Hippocampal formation (tissue), 2 donors: ENCODE measurements around the gene CYBA.

ENCODE experiments used
- DNase-seq, 2 donors: peaks; one replicate each; lab custom pipeline; 2025; lab: John Stamatoyannopoulos, UW

CYBA gene

DNA sequence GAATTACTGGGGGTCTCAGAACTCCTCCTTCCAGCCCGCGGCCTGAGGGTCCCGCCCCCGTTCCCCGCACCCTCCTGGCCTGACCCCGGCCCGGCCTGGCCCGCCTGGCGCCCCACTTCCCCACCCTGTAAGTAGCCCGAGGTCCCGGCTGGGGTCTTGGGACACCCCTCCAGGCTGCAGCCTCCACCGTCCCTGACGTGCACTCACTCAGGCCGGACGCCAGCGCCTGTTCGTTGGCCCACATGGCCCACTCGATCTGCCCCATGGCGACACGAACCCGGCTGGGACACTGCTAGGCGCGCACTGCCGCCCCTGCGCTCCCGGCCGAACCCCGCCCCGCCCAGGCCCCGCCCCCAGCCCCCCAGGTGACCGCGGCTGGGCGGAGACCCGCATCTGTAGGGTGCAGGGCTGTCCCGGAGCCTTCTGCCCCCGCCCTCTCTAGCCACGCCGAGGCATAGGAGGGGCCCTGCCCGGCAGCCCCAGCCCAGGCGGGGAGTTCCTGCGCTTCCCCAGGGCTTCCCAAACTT, at the start of gene CYBA:
Gene CYBA (minus strand): TSS at position 305 of the 527 bp plus-strand sequence. CDS start 40 bp downstream, at position 265.
- peak in 1 of 2 donors; percentile 36 for DNase-seq

DNA sequence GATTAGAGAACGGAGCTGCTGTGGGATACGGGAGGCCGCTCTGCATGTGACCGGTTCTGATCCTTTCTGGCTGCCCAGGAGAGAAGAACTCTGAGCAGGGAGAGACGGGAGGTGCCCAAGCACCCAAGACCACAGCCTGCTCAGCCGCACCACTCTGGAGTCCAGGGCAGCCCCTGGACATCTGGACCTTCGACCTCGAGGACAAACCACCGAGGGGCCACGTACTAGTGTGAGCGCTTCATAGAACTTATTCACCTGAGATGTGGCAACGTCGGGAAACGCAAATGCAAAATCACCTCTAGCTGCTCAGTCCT, 49.4 kb upstream of the CYBA start:
- DNase-seq: no peak

DNA sequence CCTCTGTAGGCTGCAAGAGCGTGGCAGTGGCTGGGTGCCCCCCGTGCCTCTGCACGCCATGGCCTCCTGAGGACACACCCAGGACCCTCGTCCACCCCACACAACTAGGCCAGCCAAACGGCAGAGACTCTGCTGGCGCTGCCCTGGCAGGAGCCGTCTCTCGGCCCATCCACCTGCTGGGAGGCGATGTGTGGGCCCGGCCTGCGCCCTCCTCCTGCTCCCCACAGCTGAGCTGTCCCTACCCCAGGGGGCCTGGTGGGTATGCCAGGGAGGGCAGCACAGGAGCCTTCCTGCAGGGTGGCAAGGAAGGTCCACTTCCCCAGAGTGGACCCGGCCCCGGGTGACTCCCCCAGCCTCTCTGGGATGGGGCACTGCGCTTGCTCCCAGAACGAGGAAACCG, 48.3 kb upstream of the CYBA start:
- no peak for DNase-seq

DNA sequence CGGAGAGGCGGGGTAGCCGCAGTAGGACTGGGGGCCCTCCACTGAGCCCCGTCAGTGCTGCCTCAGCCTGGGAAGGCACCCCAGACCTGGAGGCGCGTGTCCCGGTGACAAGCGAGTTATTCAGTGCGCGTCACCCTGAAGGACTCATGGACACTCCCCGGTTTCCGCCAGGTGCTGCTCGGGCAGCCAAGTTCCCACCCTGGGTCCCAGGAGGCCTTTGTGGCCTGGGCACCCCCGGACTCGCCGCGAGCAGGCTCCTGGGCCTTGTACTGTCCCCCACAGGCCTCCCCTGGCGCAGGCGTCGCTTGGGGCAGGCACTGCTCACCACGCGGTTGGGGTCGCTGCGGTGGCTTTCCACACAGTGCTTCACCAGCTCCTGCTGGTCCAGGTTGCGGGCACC, 47.8 kb upstream of the CYBA start:
- no peak for DNase-seq

DNA sequence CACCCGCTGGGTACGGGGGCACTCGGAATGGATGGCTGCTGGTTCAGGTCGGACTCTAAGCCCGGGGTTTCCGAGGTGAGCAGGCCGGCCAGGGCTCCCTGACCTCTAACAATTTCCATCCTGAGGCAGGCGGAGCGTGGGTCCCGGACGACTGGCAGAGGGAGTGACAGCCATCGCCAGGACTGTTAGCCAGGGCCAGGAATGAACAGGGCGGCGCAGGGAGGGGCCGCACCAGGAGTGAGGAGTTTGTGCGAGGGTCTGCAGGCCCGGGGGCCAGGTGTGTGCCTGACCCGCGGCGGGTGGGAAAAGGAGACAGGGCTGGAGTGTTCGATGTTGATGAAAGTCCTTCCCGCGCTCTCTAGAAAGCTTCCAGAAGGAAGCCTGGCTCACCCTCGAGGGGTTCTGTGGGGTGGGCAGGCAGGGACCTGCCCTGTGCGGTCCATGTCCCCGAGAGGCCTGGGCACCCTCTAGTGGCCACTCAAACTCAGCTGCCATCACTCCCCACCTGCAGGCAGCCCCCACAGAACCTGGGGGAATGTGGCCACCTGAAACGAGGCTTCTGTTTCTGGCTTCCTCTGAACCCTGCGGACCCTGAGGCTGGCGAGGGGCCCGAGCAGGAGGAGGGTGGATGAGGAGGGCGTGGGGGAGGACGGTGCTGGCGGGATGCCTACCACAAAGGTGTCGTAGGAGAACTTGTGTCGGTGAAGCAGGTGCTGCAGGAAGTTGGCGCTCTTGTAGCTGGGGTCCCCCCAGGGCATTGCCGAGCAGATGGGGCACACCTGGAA, 47.2 kb upstream of the CYBA start:
- no peak for DNase-seq

GRCh38 chr16:88697116-88697830, 46.4 kb upstream of the CYBA start:
- DNase-seq: no peak

DNA sequence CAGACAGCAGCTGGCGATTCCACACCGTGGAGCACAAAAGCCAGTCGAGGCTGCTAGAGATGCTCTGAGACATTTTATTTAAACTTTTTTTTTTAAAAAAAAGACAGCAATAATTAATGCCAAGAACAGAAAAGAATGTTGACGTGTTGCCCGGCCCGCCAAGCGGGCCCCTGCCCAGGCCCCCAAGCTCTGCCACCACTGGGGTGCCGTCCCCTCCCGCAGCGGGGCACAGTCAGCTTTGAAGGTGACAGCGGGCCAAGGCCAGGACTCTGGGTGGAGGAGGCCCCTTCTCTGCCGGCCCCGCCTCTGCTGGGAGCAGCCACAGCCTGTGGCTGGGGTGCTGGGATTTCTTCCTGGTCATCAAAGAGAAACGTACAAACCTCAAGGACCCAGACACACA, 45.6 kb upstream of the CYBA start:
- no peak for DNase-seq

GRCh38 chr16:88695753-88696152, 44.9 kb upstream of the CYBA start:
- no peak for DNase-seq

- no peak for DNase-seq
Observed at GRCh38 chr16:88695218-88695617, 44.4 kb upstream of the CYBA start.

GRCh38 chr16:88694221-88695087, 43.6 kb upstream of the CYBA start:
- no peak for DNase-seq

DNA sequence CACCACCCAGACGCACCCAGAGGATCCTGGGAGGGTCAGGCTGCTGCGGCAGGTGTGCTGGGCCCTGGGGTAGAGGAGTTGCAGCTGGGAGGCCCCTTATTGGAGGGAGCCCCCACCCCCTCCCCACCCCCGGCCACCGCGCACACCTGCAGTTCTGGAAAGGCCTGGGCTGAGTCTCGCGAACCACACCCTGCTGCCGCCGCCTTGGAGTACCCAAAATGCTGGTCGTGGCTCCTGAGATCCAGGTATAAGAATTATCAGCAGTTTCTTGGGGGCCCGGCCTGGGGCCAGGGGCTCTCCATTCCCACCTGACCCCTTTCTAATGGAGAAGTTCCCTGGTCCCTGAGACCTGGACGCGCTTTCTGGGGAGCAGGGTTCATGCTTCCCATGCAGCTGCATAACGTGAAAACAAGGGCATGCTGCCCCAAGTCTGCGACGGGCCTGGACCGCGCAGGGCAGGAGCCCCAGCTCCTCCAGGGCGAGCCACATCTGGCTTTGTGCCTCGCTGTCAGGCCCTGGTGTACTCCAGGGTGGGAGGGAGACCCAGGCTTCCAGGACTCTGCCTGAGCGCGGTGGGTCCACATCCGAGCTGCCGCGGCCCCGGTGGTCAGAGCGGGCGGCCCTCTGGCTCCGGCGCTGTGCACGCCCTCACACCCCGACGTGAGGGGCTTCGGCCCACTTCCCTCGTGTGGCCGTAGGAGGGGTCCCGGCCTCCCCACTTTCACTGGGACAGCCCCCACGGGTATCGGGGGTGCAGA, 42.7 kb upstream of the CYBA start:
- no peak for DNase-seq

GRCh38 chr16:88692861-88693260, 42.0 kb upstream of the CYBA start:
- no peak for DNase-seq

DNA sequence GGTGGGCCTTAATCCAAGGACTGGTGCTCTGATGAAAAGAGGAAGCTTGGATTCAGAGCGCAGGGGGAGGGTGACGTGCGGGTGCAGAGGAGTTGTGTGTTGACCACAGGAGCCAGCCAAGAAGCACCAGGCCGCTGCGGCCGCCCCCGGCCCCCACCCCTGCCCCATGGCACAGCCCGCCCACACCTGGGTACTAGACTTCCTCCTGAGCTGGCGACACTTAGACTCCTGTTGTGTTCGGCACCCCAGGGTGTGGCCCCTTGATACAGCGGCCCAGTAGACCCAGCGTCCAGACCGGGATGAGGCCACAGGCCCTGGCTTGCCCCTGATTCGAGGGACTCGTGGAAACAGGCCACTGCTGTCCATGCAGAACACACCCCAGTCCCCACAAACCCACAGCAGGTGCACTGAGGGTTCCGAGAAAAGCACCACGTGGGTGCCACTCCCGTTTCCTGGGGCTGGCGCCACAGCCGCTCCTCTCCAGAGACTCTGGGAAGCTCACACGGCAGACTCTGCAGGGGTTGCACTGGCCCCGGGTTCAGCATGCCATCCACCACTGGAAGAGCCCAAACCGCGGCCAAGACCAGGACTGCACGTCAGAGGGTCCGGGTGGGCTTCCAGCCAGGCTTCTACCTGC, 41.2 kb upstream of the CYBA start:
- peak in 1 of 2 donors; percentile 21 for DNase-seq

DNA sequence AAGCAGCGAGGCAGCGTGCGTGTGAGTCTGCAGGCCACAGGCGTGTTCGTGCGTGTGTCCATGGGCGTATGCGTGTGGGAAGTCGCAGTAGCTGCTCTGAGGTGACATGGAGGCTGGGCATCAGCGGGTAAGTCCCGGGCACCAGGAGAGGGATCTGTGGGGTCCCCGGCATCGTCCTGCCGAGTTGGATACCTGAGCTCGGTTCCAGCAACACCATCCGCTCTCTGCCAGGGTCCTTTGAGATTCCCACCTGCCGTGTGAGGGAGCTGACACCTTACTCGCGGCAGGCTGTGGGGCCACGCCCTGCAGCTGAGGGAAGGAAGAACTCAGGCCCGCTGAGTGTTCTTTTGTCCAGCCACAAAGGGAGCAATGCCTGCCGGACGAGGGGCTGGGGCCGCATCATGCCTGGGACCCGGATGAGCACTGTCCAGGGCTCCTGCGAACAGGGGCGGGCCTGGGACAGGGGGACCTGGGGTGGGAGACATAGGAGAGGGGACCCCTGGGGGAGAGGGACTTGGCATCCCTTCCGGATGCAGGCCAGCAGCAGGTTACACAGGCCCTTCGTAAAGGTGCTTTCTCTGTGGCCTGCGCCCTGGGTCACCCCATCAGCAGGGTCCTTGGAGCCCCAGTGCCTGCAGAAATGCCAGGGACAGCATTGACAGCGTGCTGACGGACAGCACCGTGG, 40.4 kb upstream of the CYBA start:
- no peak for DNase-seq

DNA sequence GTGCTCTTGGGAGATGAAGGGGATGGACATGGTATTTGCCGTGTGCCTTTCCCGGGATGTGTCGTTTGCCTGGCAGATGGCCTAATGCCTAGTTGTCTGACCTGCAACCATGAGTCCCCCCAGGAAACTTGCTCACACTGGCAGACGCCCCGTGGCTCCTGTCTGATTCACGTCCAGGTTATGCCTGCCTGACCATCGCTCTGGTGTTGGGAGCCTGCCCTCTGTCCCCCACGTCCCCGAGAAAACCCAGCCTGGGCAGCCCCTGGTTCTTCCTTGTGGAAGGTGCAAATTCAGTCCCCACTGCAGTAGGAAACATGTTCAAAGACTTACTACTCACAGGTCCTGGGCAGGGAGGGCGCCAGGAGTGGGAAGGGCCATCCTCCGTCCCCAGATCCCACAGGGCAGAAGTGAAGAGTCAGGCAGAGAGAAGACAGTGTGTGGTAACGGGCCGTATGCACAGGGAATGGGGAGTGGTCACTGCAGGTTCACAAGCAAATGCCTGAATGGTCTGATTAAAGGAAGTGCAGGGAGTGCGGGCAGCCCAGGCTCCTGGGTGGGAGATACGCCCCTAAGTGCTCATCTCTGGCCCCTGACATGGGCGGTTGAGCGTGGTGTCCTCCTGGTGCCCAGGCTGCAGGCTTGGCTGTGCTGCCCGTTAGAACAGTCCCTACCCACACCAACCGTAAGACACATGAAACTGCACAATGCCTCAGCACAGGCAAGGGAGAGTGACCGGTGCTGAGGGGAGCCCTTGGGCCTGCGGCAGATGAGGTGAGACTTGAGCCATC, 39.7 kb upstream of the CYBA start:
- DNase-seq: no peak

DNA sequence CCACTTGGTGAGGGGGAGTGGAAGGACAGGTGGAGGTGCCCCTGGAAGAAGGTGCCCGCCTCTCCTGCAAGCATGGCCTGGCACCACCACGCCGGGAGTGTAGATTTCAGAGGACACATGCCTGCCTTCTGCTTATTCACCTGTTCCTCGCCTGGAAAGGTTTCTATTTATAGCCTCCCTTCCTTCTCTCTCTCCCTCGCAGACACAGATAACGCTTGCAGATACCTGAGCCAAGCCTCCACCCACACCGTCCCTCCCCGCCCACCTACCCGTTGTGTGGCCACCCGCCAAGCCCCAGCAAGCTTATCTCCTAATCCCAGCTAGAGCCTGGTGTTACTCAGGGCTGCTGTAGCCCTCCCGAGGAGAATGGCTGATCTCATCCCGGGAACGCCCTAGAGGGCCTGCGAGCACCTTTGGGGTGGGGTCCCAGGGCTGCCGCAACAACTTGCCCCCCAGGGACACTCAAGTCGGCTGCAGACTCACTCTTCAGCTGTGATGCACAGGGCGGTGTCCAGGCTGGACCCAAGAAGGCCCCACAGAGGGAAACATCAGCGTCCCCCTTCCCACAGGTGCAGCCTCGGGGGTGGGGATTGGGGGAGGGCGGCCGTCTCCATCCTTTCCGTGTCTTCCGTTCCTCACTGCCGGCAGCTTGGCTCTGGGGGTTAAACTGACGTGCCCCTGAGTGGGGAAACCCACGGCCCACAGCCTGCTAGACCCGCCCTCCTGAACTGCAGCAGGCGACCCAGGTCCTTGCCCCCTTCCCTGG, 37.3 kb upstream of the CYBA start:
- no peak for DNase-seq

- no peak for DNase-seq
Observed at GRCh38 chr16:88687676-88688012, 36.8 kb upstream of the CYBA start.

DNA sequence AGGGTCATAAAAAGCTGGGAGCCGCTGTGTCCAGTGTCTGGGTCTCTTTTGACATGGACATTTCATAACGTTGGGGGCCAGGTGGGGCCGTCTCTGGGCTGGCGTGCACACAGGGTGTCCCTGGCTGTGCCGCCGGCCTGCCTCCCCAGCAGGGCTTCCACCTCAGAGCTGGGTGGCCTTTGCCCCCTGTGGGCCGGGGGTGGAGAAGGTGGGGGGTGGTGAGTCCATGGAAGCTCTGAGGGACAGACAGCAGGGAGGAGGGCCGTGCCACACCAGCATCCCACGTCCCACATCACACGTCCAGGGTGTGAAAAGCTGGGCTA, 36.4 kb upstream of the CYBA start:
- DNase-seq: no peak
